Temporal lobe (tissue), 1 donor: ENCODE results near the gene SETD7. TPM values are rescaled to one million over a fixed set of nuclear protein-coding genes. Genes with fewer than 3 reads are reported as not detected.

ENCODE experiments used
- total RNA-seq: library from RNA; depleted of rRNA; stranded (reverse); fragments of >200 nt; gene quantifications from one replicate; pipeline ENCODE4 v1.2.3, GENCODE V29; 2014

The SETD7 gene
- total RNA-seq, 1 donor from 2014 or later = 29.0 TPM

Other genes with a start within 250 kb of the SETD7 start
- 21.9 TPM for gene RAB33B, start 102.1 kb downstream of the SETD7 start, total RNA-seq
- 4.2 TPM for gene MGST2, start 109.6 kb upstream of the SETD7 start, total RNA-seq